CD8-positive, alpha-beta memory T cell (primary cell): ENCODE results near the gene RABL6. TPM values are rescaled to one million over a fixed set of nuclear protein-coding genes. Genes with fewer than 3 reads are reported as not detected.
A peak's percentile ranks its signal among the peaks of the same experiment; 100 is the strongest.
"Not testable (repeated sequence)": the region's sequence is repeated elsewhere in the genome, so short reads cannot be mapped to it uniquely, and the experiment has no call there.

Experiments
- CTCF ChIA-PET: fragments of 350-600 bp; sonication (Branson Sonifier 250); formaldehyde crosslinking; loops from one replicate; lab custom pipeline; 2021; ENCODE audit warnings: antibody characterized with exemption; lab: Charles Lee
- POLR2A ChIA-PET: fragments of 350-600 bp; sonication (Branson Sonifier 250); formaldehyde crosslinking; loops from one replicate; lab custom pipeline; 2021; ENCODE audit warnings: antibody characterized with exemption; lab: Charles Lee
- DNase-seq, 5 donors: peaks; one replicate each; pipeline versions ENCODE4 v3.0.0 to v3.0.0-alpha.2; 2020 to 2022; ENCODE audit warnings: mixed read lengths in 1 of 5
- H3K27ac ChIP-seq: one replicate; pipeline ENCODE4 v1.7.0; 2013; ENCODE audit warnings: low read depth, mild to moderate bottlenecking, low read length, moderate library complexity
- H3K27me3 ChIP-seq: 2 replicates; pipeline ENCODE4 v1.7.0; 2013; ENCODE audit warnings: low read length, mild to moderate bottlenecking; ENCODE audit not compliant: insufficient read depth, poor library complexity, severe bottlenecking
- H3K36me3 ChIP-seq: 2 replicates; pipeline ENCODE4 v1.7.0; 2013; ENCODE audit warnings: mild to moderate bottlenecking, low read length, moderate library complexity; ENCODE audit not compliant: insufficient read depth
- H3K4me1 ChIP-seq: 2 replicates; pipeline ENCODE4 v1.7.0; 2013; ENCODE audit warnings: mild to moderate bottlenecking, low read length, moderate library complexity; ENCODE audit not compliant: insufficient read depth
- H3K4me3 ChIP-seq: 2 replicates; pipeline ENCODE4 v1.7.0; 2013; ENCODE audit warnings: mild to moderate bottlenecking, low read length
- H3K9me3 ChIP-seq: 2 replicates; pipeline ENCODE4 v1.7.0; 2013; ENCODE audit warnings: mild to moderate bottlenecking, low read length
- H3K27ac Mint-ChIP-seq, 8 donors: one replicate each; pipeline ENCODE4 v1.8.0; 2020 to 2021; ENCODE audit warnings: mixed read lengths in 8 of 8, mild to moderate bottlenecking in 6 of 8, inconsistent platforms in 3 of 8, moderate library complexity in 3 of 8
- H3K27me3 Mint-ChIP-seq, 2 donors: one replicate each; pipeline ENCODE4 v1.8.0; 2020 to 2021; ENCODE audit warnings: mixed read lengths in 2 of 2, mild to moderate bottlenecking in 1 of 2, moderate library complexity in 1 of 2
- H3K36me3 Mint-ChIP-seq, 3 donors: one replicate each; pipeline ENCODE4 v1.8.0; 2020 to 2021; ENCODE audit warnings: mixed read lengths in 3 of 3, inconsistent platforms in 1 of 3, mild to moderate bottlenecking in 1 of 3
- H3K4me1 Mint-ChIP-seq, 3 donors: one replicate each; pipeline ENCODE4 v1.8.0; 2020 to 2021; ENCODE audit warnings: mixed read lengths in 3 of 3, inconsistent platforms in 1 of 3, mild to moderate bottlenecking in 1 of 3
- H3K4me3 Mint-ChIP-seq, 7 donors: one replicate each; pipeline ENCODE4 v1.8.0; 2020 to 2021; ENCODE audit warnings: mixed read lengths in 7 of 7, mild to moderate bottlenecking in 6 of 7, moderate library complexity in 4 of 7, inconsistent platforms in 2 of 7
- H3K9me3 Mint-ChIP-seq, 5 donors: one replicate each; pipeline ENCODE4 v1.8.0; 2020 to 2022; ENCODE audit warnings: mixed read lengths in 5 of 5, mild to moderate bottlenecking in 3 of 5, moderate library complexity in 2 of 5, inconsistent platforms in 1 of 5
- polyA plus RNA-seq: library from polyadenylated mRNA; unstranded; fragments of 300-500 nt; fragmentation: Illumina TruSeq; gene quantifications from one replicate; pipeline ENCODE4 v1.2.3, GENCODE V29; 2021
- total RNA-seq, 2 experiments: library from RNA; stranded (reverse); gene quantifications; one replicate each; pipeline ENCODE4 v1.2.3, GENCODE V29; 2021

RABL6 gene
- total and polyA plus RNA-seq, 3 experiments from 2014 or later = 20.9 to 106 (median 98.2) TPM

DNA sequence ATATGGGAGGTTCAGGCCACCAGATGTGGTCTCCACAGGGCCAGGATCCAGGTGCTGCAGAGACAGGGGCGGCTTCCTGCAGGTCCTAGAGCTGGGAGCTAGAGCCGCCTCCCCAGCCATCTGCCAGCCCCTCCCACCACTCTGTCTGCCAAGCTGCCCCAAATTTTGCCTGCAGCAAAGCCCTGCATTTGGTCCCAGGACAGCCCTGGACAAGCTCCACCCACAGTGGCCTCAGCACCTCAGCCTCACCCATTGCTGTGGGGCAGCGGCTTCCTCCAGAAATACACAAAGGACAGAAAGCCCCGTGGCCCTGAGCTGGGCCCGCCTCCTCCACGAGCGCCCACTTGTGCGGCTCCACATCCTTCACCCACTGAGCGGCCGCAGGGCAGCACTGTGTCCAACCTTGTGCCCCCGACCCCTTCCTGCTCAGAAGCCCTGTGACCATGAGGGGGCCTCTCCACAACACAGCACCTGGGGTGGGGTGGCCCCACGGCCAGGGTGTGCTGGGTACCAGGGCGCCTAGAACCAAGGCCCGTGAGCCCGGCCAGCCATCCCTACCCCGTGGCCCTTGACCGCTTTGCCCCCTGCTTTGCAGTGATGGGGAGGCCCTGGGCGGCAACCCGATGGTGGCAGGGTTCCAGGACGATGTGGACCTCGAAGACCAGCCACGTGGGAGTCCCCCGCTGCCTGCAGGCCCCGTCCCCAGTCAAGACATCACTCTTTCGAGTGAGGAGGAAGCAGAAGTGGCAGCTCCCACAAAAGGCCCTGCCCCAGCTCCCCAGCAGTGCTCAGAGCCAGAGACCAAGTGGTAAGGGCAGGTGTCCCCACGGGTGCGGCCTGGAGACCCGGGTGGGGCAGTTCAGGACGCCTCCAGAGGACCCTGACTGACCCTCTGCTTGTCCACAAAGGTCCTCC is 30.8 kb downstream of the RABL6 start:
- Mint-ChIP-seq H3K4me1 (peaks cover 6 to 13% (median 13%) of the 10 kb centered on the region in 3 donors), H3K27ac (no peak overlapping the region), H3K4me3 (no peak overlapping the region), H3K27me3 (peaks cover 2% of the 10 kb centered on the region in 2 donors), H3K9me3 (no peaks in the 10 kb centered on the region), H3K36me3 (peaks cover 0 to 24% (median 3%) of the 10 kb centered on the region in 3 donors)
- ChIA-PET CTCF (interaction anchor here (1.4 kb wide), 1 partner anchor 27 kb away, joined by 3 read pairs; no protein-coding TSS in a partner anchor), POLR2A (no interaction called here)
- H3K27ac ChIP-seq = no peak overlapping the region
- no peaks in the 10 kb centered on the region for H3K27me3 ChIP-seq
- no peaks in the 10 kb centered on the region for H3K36me3 ChIP-seq
- peaks cover 14% of the 10 kb centered on the region for H3K4me1 ChIP-seq
- no peak overlapping the region for H3K4me3 ChIP-seq
- no peaks in the 10 kb centered on the region for H3K9me3 ChIP-seq
- no peak for DNase-seq

DNA sequence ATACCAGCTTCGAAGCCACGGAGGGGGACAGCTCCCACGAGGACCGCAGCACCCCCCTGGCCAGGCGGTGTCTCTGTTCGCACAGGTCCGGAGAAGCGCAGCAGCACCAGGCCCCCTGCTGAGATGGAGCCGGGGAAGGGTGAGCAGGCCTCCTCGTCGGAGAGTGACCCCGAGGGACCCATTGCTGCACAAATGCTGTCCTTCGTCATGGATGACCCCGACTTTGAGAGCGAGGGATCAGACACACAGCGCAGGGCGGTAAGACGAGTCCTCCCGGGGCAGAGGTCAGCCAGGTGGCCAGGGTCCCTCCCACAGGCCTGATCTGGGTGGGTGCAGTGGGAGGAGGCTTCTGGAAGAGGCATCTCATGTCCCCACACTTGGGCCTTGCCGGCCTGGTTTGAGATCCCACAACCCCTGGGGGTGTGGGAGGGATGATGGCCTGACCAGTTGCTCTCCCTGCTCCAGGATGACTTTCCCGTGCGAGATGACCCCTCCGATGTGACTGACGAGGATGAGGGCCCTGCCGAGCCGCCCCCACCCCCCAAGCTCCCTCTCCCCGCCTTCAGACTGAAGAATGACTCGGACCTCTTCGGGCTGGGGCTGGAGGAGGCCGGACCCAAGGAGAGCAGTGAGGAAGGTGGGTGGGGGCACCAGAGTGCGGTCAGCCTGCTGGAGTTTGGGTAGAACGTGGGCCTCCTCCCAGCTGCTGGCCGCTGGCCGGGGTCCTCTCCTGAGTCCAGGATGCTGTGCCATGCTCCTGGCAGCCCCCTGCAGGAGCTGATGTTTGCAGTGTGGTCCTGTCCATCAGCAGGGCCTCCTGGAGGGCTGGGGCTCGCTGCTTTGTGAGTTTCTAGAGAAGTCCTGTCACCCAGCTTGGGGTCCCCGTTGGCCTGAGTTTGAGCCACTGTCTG is 31.7 kb downstream of the RABL6 start:
- POLR2A ChIA-PET = no interaction called here
- Histone ChIP-seq H3K9me3 (no peaks in the 10 kb centered on the region), H3K27ac (no peak overlapping the region), H3K4me3 (no peak overlapping the region), H3K36me3 (no peaks in the 10 kb centered on the region), H3K27me3 (no peaks in the 10 kb centered on the region), H3K4me1 (peaks cover 14% of the 10 kb centered on the region)
- Mint-ChIP-seq H3K9me3 (no peaks in the 10 kb centered on the region), H3K27ac (peak overlapping the region in 2 of 8 donors; percentile 27 to 48), H3K4me1 (peaks cover 8 to 17% (median 12%) of the 10 kb centered on the region in 3 donors), H3K4me3 (peak overlapping the region in 3 of 7 donors; percentile 20 to 72 (median 59)), H3K36me3 (peaks cover 0 to 18% (median 0%) of the 10 kb centered on the region in 3 donors), H3K27me3 (peaks cover 3 to 6% of the 10 kb centered on the region in 2 donors)
- CTCF ChIA-PET = interaction anchor here (1.0 to 1.4 kb wide), 3 partner anchors 28 to 195 kb away, joined by 3 read pairs; no protein-coding TSS in a partner anchor
- no peak for DNase-seq

DNA sequence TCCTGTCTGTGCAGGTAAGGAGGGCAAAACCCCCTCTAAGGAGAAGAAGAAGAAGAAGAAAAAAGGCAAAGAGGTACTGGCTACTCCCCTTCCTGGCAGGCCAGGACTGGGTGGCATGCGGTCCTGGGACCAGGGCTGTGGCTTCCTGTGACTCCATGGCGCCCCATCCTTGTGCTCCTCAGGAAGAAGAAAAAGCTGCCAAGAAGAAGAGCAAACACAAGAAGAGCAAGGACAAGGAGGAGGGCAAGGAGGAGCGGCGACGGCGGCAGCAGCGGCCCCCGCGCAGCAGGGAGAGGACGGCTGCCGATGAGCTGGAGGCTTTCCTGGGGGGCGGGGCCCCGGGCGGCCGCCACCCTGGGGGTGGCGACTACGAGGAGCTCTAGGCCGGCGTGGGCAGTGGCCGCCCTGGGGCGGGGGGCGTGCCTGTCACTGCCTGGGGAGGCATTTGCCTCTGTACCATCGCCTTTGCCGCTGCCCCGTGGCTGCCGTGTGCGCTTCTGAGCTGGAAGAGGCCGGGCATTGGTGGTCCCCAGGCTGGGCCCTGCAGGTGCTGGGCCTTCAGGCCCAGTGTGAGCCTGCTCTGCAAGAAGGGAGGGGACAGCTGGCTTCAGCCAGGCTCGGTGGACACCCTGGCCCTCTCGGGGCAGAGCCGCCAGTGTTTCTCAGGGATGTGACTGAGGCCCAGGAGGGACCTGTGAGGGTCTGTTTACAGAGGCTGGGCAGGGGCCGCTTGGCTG is 32.6 kb downstream of the RABL6 start:
- Mint-ChIP-seq H3K36me3 (peaks cover 0 to 18% (median 0%) of the 10 kb centered on the region in 3 donors), H3K4me1 (peaks cover 8 to 17% (median 12%) of the 10 kb centered on the region in 3 donors), H3K9me3 (no peaks in the 10 kb centered on the region), H3K27me3 (peaks cover 3 to 9% of the 10 kb centered on the region in 2 donors), H3K27ac (peak overlapping the region in 2 of 8 donors; percentile 27 to 69), H3K4me3 (peak overlapping the region in 4 of 7 donors; percentile 20 to 88 (median 66))
- peaks cover 14% of the 10 kb centered on the region for H3K4me1 ChIP-seq
- ChIA-PET CTCF (interaction anchor here (1.0 to 1.2 kb wide), 3 partner anchors 48 to 194 kb away, joined by 3 read pairs; no protein-coding TSS in a partner anchor), POLR2A (no interaction called here)
- H3K27me3 ChIP-seq = no peaks in the 10 kb centered on the region
- DNase-seq = no peak
- H3K36me3 ChIP-seq = no peaks in the 10 kb centered on the region
- H3K9me3 ChIP-seq = no peaks in the 10 kb centered on the region
- no peak overlapping the region for H3K27ac ChIP-seq
- H3K4me3 ChIP-seq = no peak overlapping the region

DNA sequence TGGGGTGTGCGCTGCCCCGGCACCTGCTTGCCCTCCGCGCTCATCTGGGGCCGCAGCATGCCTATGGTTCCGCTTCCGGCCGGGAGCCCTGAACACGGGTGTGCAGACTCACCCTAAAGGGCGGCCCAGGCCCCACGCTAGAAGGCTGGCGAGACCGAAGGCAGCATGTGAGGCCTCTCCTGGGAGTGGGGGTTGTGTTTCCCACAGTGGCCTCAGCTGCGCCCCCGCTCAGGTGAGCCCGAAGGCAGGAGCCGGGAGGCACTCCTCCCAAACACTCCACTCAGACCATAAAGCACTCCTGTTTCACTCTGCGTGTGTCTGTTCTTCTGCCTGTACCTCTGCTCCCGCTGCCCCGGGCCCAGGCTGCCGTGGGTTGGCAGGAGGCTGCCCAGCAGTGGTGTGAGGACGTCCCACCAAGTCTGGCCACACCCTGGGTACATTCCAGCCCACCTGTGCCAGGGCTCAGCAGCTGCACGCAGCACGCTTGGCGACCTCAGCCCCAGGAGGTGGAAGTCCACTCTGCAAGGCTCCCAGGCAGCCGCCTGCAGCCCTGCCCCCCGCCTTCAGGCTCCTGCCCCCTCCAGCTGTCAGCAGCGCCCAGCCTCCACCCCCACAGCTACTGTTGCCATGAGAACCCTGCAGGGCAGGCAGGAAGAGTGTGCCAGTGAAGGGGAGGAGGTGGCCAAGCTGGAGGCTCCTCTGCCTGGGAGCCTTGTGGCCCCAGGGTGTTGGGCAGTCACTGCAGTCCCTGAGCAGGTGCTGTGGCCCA is 33.3 kb downstream of the RABL6 start:
- CTCF ChIA-PET = interaction anchor here (1.0 to 4.9 kb wide), 11 partner anchors 8 to 194 kb away, joined by 3 to 45 read pairs (median 12); partner anchors contain the start of gene TRAF2
- POLR2A ChIA-PET = no interaction called here
- Histone ChIP-seq H3K27me3 (no peaks in the 10 kb centered on the region), H3K9me3 (no peaks in the 10 kb centered on the region), H3K36me3 (no peaks in the 10 kb centered on the region), H3K27ac (no peak overlapping the region), H3K4me3 (no peak overlapping the region), H3K4me1 (peaks cover 14% of the 10 kb centered on the region)
- Mint-ChIP-seq H3K27me3 (peaks cover 3 to 10% of the 10 kb centered on the region in 2 donors), H3K36me3 (peaks cover 0 to 18% (median 0%) of the 10 kb centered on the region in 3 donors), H3K4me3 (no peak overlapping the region), H3K27ac (no peak overlapping the region), H3K4me1 (peaks cover 8 to 17% (median 12%) of the 10 kb centered on the region in 3 donors), H3K9me3 (no peaks in the 10 kb centered on the region)
- DNase-seq = no peak

DNA sequence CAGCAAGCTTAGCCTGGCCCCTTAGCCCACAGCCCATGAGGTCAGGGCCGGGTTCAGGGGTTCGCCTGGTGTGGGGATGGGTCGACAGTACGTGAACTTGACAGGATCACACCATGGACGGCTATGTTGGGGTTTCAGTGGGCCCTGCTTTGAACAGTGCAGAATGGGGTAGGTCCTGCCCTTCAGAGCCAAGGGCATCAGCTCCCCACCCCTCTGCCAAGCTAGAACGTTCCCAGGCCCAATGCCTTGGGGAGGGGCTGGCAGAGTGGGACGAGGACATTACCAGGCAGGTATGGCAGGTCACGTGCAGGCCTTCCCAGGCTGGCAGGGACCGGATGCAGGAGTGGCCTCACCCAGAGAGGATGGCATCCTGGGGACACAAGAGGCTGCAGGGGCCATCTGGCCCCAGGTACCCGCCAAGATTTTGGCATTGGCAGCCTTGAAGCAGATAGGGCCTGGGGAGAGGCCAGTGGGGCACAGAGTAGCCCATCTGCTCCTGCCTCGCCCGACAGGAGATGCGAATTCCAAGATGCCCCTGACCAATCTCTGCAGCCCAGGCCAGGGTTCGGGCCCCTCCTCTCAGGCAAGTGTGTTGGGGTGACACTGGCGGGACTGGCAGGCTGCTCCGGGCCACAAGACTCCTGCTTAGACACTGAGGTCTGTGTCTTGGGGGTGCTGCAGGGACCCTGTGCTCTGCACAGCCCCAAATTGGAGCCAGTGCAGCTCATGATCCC is 34.1 kb downstream of the RABL6 start:
- Mint-ChIP-seq H3K27me3 (peaks cover 7 to 13% of the 10 kb centered on the region in 2 donors), H3K4me3 (peak overlapping the region; percentile 86 to 96 (median 88)), H3K27ac (peak overlapping the region in 7 of 8 donors; percentile 37 to 79 (median 58)), H3K4me1 (peaks cover 8 to 22% (median 14%) of the 10 kb centered on the region in 3 donors), H3K36me3 (peaks cover 0 to 18% (median 0%) of the 10 kb centered on the region in 3 donors)
- H3K36me3 ChIP-seq, H3K9me3 Mint-ChIP-seq, H3K27me3 ChIP-seq, H3K4me3 ChIP-seq, H3K9me3 ChIP-seq, H3K27ac ChIP-seq, DNase-seq: not testable (repeated sequence)
- ChIA-PET CTCF (interaction anchor here (0.6 to 4.9 kb wide), 33 partner anchors 9 to 315 kb away, joined by 3 to 45 read pairs (median 4); partner anchors contain the start of genes CLIC3, MAMDC4, NPDC1 and RABL6), POLR2A (interaction anchor here (0.6 to 2.2 kb wide), 5 partner anchors 20 to 193 kb away, joined by 3 to 9 read pairs (median 4); no protein-coding TSS in a partner anchor)
- peaks cover 14% of the 10 kb centered on the region for H3K4me1 ChIP-seq

DNA sequence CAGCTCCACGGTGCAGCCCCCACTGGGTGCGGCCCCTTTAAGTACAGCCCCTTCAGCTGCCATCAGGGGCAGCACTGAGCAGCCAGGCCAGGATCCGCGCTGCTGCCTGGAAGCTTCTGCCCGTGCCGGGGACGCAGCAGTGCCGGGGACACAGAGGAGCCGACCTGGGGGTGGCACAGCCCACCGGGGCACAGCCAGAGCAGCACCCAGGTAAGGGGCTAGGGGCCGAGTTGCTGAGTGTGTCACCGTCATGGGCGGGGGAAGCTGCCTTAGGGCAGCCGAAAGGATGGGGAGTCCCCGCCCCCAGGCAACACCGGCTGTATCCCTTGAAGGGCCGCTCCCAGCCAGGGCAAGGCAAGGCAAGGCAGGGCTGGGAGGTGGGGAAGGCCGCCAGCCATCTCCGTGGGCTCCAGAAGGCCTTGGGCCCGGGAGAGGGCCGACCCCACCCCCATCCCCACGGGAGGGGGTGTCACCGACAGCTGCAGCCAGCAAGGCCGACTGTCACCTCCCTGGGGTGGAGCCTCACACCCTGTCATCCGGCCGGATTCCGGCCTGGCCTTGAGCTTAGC is 34.7 kb downstream of the RABL6 start, which contains the start of gene AJM1:
Gene AJM1, plus strand, starts transcription at position 99 of the 569 bp plus-strand sequence. CDS start 1,937 bp downstream, outside the sequence.
- H3K9me3 Mint-ChIP-seq, H3K27ac ChIP-seq, H3K27me3 ChIP-seq, H3K9me3 ChIP-seq, H3K36me3 ChIP-seq: not testable (repeated sequence)
- DNase-seq = peak; percentile 72 to 86 (median 75)
- peak within 1 kb of the TSS; percentile 37 to 84 (median 68) for H3K27ac Mint-ChIP-seq
- Histone ChIP-seq H3K4me1 (peaks cover 15% of the 10 kb centered on the region), H3K4me3 (peak within 1 kb of the TSS; percentile 71)
- H3K4me3 Mint-ChIP-seq = peak within 1 kb of the TSS; percentile 86 to 96 (median 88)
- ChIA-PET POLR2A (interaction anchor here (0.6 to 2.2 kb wide), 6 partner anchors 21 to 192 kb away, joined by 3 to 9 read pairs (median 4); partner anchors contain the start of gene EDF1), CTCF (interaction anchor here (0.6 to 4.9 kb wide), 37 partner anchors 9 to 314 kb away, joined by 3 to 45 read pairs (median 4); partner anchors contain the start of genes CLIC3, MAMDC4, NPDC1 and RABL6)
- H3K4me1 Mint-ChIP-seq = peaks cover 8 to 25% (median 14%) of the 10 kb centered on the region in 3 donors
- peaks cover 0 to 18% (median 0%) of the 10 kb centered on the region in 3 donors for H3K36me3 Mint-ChIP-seq
- H3K27me3 Mint-ChIP-seq = peaks cover 7 to 15% of the 10 kb centered on the region in 2 donors
